A172 (cell line): ENCODE results near the gene NPRL2. TPM values are rescaled to one million over a fixed set of nuclear protein-coding genes. Genes with fewer than 3 reads are reported as not detected.

Source experiments
- DNase-seq: peaks from one replicate; pipeline ENCODE4 v3.0.0-alpha.2; 2015; ENCODE audit warnings: low spot score
- total RNA-seq: library from RNA; depleted of rRNA; stranded (reverse); fragments of >200 nt; shearing (Covaris generic); gene quantifications from 2 replicates; pipeline ENCODE4 v1.2.3, GENCODE V29; 2014; rRNA removed

NPRL2 gene
- total RNA-seq, result 23.1 and 24.8 TPM in 2 replicates

- peak; percentile 90 for DNase-seq
Observed at GRCh38 chr3:50350527-50351322, at the start of gene NPRL2, which contains the start of gene CYB561D2. NPRL2 (minus strand) TSS chr3:50350775; CDS start chr3:50350652, 123 bp downstream. CYB561D2 (plus strand) TSS chr3:50350862; CDS start chr3:50351434, 572 bp downstream.

GRCh38 chr3:50396502-50396901, 45.9 kb upstream of the NPRL2 start:
- no peak for DNase-seq

DNA sequence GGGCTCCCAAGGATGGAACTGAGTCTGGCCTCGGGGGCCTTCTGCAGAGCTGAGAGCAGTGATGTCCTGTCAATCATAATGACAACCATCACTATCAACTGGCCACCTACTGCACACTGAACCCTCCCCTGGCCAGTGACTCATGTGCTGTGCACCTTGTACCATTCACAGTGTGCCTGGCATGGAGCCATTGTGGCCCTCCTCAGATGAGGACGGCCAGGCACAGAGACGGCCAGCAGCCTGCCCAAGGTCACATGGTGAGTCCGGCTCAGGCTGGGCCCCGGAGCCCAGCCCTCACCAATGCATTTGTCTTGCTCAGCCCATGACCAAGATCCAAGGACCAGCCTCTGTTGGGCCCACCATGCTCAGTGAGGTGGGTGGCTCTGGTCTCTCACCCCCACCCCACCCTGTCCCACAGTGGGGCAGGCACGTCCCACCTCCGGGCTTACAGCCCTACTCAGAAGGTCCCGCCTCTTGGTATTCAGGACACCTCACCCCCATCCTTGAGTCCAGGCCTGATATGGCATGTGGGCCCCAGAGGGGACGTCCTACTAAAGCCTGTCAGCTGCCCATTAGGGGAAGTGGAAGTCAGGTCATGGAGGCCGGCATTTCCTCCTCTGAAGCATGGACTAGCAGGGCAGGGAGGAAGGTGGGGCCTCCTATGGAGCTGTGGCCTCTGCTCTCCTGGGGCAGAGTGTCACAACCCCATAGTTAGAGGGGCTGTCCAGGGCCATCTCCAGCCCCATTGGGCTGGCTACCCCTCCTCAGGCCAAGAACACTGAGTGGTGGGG, 44.7 kb upstream of the NPRL2 start:
- DNase-seq, result no peak

DNA sequence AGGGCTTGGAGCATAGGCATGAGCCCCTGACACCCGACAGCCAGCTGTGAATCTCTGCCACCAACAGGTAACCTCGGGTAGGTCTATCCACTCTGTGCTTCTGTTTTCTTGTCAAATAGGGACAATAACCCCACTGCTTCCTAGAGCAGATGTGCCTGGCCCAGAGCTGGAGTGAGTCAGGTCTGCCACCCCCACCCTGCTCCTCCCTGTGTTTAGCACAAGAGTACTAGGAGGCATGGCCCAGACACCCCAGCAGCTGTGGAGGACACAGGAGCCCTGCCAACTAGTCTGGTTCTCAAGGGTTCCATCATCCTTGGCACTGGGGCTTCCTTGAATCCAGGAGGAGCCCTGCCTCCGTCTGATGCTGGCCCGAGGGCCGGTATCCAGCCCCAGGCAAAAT, 42.5 kb upstream of the NPRL2 start:
- DNase-seq, result no peak

- no peak for DNase-seq
Observed at GRCh38 chr3:50392101-50392715, 41.6 kb upstream of the NPRL2 start.

- no peak for DNase-seq
Observed at GRCh38 chr3:50390508-50391224, 40.1 kb upstream of the NPRL2 start.

DNA sequence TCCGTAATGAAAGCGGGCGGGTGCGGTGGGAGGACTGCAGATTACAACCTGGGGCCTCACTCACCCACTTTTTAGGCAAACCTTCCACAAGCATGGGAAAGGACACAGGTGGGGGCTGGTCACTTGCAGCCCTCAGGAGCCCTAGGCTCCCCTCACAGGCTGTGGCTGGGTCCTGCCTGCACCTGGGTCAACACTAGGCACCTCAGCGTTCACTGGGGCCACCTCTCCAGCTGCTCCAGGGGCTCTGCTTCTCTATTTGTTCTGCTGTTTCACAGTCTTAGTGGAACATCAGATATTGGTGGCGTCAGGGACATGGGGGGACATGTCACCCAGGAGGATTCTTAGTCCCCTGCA, 38.8 kb upstream of the NPRL2 start:
- no peak for DNase-seq

GRCh38 chr3:50388720-50389413, 38.3 kb upstream of the NPRL2 start:
- DNase-seq, result peak; percentile 29

DNA sequence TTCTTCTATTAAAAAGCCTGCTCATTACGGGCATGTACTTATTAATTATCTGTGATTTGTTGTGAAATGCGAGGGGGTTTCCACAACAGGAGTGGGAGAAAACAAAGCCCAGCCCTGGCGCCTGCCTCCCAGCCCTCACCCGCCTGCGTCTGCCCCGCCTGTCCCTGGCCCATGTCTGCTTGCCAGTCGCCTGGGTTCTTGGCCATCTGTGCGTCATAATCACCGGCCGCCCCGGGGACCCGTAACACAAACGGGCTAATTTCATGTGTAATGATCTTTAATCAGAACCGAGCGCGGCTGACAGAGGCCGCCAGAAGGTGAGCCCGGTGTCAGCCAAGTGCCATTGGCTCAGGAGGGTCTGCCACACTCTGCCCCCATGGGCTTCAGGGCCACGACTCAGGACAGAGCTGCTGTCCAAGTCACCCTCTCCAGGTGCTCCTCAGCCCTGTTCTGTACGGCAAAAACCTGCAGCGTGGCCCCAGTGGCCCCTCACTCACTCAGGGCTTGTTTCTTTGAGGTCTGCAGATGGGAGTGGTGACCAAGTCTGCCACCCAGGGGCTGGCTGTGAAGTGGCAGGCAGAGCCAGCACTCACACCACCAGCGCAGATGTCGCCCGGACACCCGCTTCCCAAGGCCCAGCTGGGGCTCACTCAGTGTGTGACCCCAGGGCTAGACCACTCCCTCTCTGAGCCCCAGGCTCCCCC, 37.6 kb upstream of the NPRL2 start:
- no peak for DNase-seq

DNA sequence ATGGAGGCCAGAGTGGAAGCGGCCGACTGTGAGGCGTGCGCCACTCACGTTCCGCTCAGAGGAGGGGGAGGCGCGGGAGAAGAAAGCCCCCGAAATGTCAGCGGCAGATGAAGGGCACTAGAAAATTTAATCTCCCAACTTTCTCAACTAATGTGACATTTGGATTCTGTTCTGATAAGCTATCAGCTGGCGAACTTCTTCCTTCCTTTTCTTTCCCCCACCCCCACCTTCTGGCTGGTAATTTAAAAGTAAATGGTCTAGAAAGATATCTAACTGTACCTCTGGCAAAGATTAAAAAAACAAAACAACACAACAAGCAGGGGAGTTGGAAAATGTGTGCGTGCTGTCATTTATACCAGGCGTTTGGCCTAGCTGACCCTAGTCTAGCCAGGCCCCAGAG, 35.2 kb upstream of the NPRL2 start:
- DNase-seq, result no peak

DNA sequence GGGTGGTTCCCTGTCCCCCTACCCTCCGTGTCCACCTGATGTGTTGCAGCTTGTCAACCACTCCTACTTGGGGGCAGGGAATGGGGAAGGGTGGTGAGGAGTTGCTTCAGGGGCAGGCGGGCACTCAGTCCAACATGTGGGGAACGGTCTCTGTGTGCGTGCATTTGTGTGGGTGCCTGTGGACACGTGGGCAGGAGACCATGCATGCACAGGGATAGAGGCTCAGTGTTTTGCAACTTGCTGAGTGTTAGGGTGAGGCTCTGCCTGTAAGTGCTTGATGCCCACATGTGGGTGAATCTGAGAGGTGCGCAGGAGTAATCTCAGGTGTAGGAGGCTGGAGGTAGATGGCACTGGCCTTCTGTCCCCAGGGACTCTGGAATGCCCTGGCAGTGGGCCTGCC, 33.2 kb upstream of the NPRL2 start:
- no peak for DNase-seq

- no peak for DNase-seq
Observed at GRCh38 chr3:50382722-50383121, 32.1 kb upstream of the NPRL2 start.

DNA sequence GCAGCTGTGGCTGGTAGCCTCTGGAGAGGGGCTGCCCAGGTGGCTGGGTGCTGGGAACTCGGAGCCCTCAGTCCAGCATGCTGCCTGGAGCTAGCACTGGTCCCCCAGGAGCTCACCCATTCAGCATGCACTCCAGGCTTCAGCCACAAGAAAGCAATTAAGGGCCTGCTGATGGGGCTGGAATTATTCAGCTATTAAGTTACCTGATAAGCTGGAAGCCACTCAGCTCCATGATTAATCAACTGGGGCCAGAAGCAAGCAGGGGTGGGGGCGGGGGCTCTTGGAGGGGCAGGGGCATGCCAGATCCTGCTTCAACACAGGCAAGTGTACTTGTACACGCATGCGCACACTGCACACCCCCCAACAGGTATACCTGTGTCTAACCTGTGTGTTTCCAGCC, 30.8 kb upstream of the NPRL2 start:
- no peak for DNase-seq

- DNase-seq, result no peak
Observed at GRCh38 chr3:50380405-50381085, 30.0 kb upstream of the NPRL2 start.

DNA sequence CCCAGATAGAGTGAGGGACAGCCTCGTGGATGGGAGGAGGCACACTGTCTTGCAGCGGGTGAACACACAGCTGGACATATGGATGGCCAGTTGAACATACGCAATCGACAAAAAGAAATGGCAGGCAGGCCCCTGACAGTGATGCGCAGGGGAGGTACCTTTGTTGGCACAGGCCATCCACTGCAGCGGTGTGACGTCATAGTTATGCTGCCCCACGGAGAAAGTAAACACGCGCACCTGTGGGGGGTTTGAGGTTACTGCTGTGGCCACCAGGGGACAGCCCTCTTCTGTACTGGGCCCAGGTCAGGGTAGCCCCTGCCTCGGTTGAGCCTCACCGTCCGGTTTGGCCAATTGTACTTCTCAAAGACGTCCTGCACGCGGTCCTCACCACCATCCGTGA, 28.2 kb upstream of the NPRL2 start:
- DNase-seq, result no peak

- DNase-seq, result no peak
Observed at GRCh38 chr3:50378024-50378423, 27.4 kb upstream of the NPRL2 start.

GRCh38 chr3:50375258-50375931, 24.8 kb upstream of the NPRL2 start:
- no peak for DNase-seq

- DNase-seq, result no peak
Observed at GRCh38 chr3:50374363-50375257, 24.0 kb upstream of the NPRL2 start.
